ENCODE measurements around the gene TMEM139. TPM values are rescaled to one million over a fixed set of nuclear protein-coding genes. Genes with fewer than 3 reads are reported as not detected.
A peak's percentile ranks its signal among the peaks of the same experiment; 100 is the strongest.

The TMEM139 gene
- total RNA-seq, 4 donors from 2014 or later = 1.0 TPM; not detected in 3

- DNase-seq (ENCODE audit: extremely low spot score) = no peak
- Histone ChIP-seq H3K27me3 (no peaks in the 10 kb centered on the region), H3K4me3 (no peak overlapping the region), H3K9me3 (no peaks in the 10 kb centered on the region), H3K36me3 (peaks cover 61 to 92% (median 80%) of the 10 kb centered on the region in 4 donors), H3K27ac (replicated peaks in 1 of 4) (no peak overlapping the region), H3K4me1 (peaks cover 5 to 25% (median 18%) of the 10 kb centered on the region in 4 donors)
- intact Hi-C loops (cut with DNase I) = no loop called here
- TF ChIP-seq CTCF (IDR thresholded peaks at IDR 0.05) (no peak), POLR2A (IDR thresholded peaks at IDR 0.05; ENCODE audit: low read depth) (no peak), POLR2AphosphoS5 (IDR thresholded peaks at IDR 0.05) (no peak), EP300 (IDR thresholded peaks at IDR 0.05) (no peak)
Observed at GRCh38 chr7:143295870-143296269, 11.1 kb downstream of the TMEM139 start.

GRCh38 chr7:143296686-143297085 lies 11.9 kb downstream of the TMEM139 start:
- peaks cover 62 to 100% (median 86%) of the 10 kb centered on the region in 4 donors for H3K36me3 ChIP-seq

GRCh38 chr7:143299346-143299745 lies 14.6 kb downstream of the TMEM139 start:
- DNase-seq (ENCODE audit: extremely low spot score) = no peak
- Histone ChIP-seq H3K4me3 (no peak overlapping the region), H3K27me3 (no peaks in the 10 kb centered on the region), H3K36me3 (peaks cover 56 to 98% (median 86%) of the 10 kb centered on the region in 4 donors), H3K4me1 (peaks cover 5 to 25% (median 11%) of the 10 kb centered on the region in 4 donors), H3K27ac (replicated peaks in 1 of 4) (no peak overlapping the region), H3K9me3 (no peaks in the 10 kb centered on the region)
- TF ChIP-seq CTCF (IDR thresholded peaks at IDR 0.05) (no peak), EP300 (IDR thresholded peaks at IDR 0.05) (no peak), POLR2A (IDR thresholded peaks at IDR 0.05; ENCODE audit: low read depth) (no peak)
- 85% methylated on average over 2 of the region's 2 CpGs for WGBS
- intact Hi-C loops (cut with DNase I) = no loop called here

More at GRCh38 chr7:143296686-143297085, 11.9 kb downstream of the TMEM139 start:
- TF ChIP-seq POLR2AphosphoS5 (IDR thresholded peaks at IDR 0.05) (no peak), CTCF (IDR thresholded peaks at IDR 0.05) (no peak), POLR2A (IDR thresholded peaks at IDR 0.05; ENCODE audit: low read depth) (no peak), EP300 (IDR thresholded peaks at IDR 0.05) (no peak)
- Histone ChIP-seq H3K27me3 (no peaks in the 10 kb centered on the region), H3K4me1 (peaks cover 5 to 25% (median 11%) of the 10 kb centered on the region in 4 donors), H3K9me3 (no peaks in the 10 kb centered on the region), H3K27ac (replicated peaks in 1 of 4) (no peak overlapping the region), H3K4me3 (no peak overlapping the region)
- intact Hi-C loops (cut with DNase I) = no loop called here
- no peak for DNase-seq (ENCODE audit: extremely low spot score)
- 48% methylated on average over 2 of the region's 2 CpGs for WGBS

- intact Hi-C loops (cut with DNase I) = no loop called here
Observed at GRCh38 chr7:143299840-143300239, 15.1 kb downstream of the TMEM139 start.

More at GRCh38 chr7:143299840-143300239, 15.1 kb downstream of the TMEM139 start:
- no peak for DNase-seq (ENCODE audit: extremely low spot score)
- Histone ChIP-seq H3K27ac (replicated peaks in 1 of 4) (no peak overlapping the region), H3K4me3 (no peak overlapping the region), H3K9me3 (no peaks in the 10 kb centered on the region), H3K27me3 (no peaks in the 10 kb centered on the region), H3K4me1 (peaks cover 5 to 25% (median 11%) of the 10 kb centered on the region in 4 donors), H3K36me3 (peaks cover 56 to 98% (median 86%) of the 10 kb centered on the region in 4 donors)
- TF ChIP-seq CTCF (IDR thresholded peaks at IDR 0.05) = peak; percentile 22 to 67 (median 31)
- TF ChIP-seq EP300 (IDR thresholded peaks at IDR 0.05) = no peak
- WGBS = 84% methylated on average over 8 of the region's 8 CpGs
